K562 (cell line): ENCODE results near the gene CCR7. TPM values are rescaled to one million over a fixed set of nuclear protein-coding genes. Genes with fewer than 3 reads are reported as not detected.

Experiments used
- ATAC-seq: fragments of 200-7000 bp; cut with Tn5 transposase; 3 replicates; pipeline ENCODE4 v1.9.1; 2020; ENCODE audit warnings: moderate library complexity
- BruUV-seq: library from RNA; stranded (reverse); fragments of 400-500 nt; replicated peaks from 2 replicates; lab custom pipeline; 2021; lab: Mats Ljungman, UMichigan
- CTCF ChIA-PET: fragments of 300-600 bp; formaldehyde crosslinking; extraction: SDS; loops from one replicate; lab custom pipeline; 2021; ENCODE audit warnings: low intra/inter-chr PET ratio; lab: Yijun Ruan, JAX
- POLR2A ChIA-PET: fragments of 300-600, 350-650 bp; sonication (Branson Sonifier 250); formaldehyde crosslinking; extraction: SDS; loops from one replicate; lab custom pipeline; 2021; ENCODE audit warnings: antibody characterized with exemption, inconsistent platforms; lab: Yijun Ruan, JAX
- DNase-seq, 4 experiments: peaks; one replicate each; pipeline versions ENCODE4 v3.0.0 to v3.0.0-alpha.2; 2011 to 2018; ENCODE audit warnings: low spot score in 3 of 4, mixed read lengths in 3 of 4; ENCODE audit errors: extremely low read depth in 1 of 4
- FAIRE-seq: peaks from 2 replicates; lab custom pipeline; 2011; peaks lifted over from hg19 to GRCh38; lab: Jason Lieb, UNC
- H2AFZ ChIP-seq: 2 replicates; pipeline ENCODE4 v1.6.0; 2011; ENCODE audit warnings: low read depth, low read length, control low read depth, inconsistent platforms
- H3K27ac ChIP-seq: fragments of 200-600 bp; 3 replicates; pipeline ENCODE4 v1.8.0; 2011; ENCODE audit warnings: low read depth, mild to moderate bottlenecking, control low read depth, inconsistent platforms, low read length, moderate library complexity, mixed read lengths; ENCODE audit errors: extremely low read depth
- H3K27me3 ChIP-seq, 2 experiments: fragments of 300-600 bp in 1 of 2; 2 replicates in 1 of 2; 3 replicates in 1 of 2; pipeline versions ENCODE4 v1.6.0 to v1.8.0; 2011; ENCODE audit warnings: inconsistent platforms in 2 of 2, low read length in 2 of 2, mild to moderate bottlenecking in 1 of 2, mixed read lengths in 1 of 2, moderate library complexity in 1 of 2; ENCODE audit not compliant: control insufficient read depth in 2 of 2, insufficient read depth in 2 of 2
- H3K36me3 ChIP-seq: fragments of 300-600 bp; 3 replicates; pipeline ENCODE4 v1.8.0; 2011; ENCODE audit warnings: mild to moderate bottlenecking, low read length, inconsistent platforms; ENCODE audit not compliant: control insufficient read depth, insufficient read depth
- H3K4me1 ChIP-seq, 2 experiments: fragments of 200-600 bp in 1 of 2; replicated peaks in 1 of 2; 2 replicates in 1 of 2; 3 replicates in 1 of 2; pipeline versions ENCODE4 v1.5.1 to v1.8.0; 2011; ENCODE audit warnings: inconsistent platforms in 2 of 2, low read length in 2 of 2, mild to moderate bottlenecking in 1 of 2, mixed read lengths in 1 of 2, moderate library complexity in 1 of 2; ENCODE audit not compliant: control insufficient read depth in 2 of 2, insufficient read depth in 2 of 2
- H3K4me2 ChIP-seq: 2 replicates; pipeline ENCODE4 v1.6.1; 2011; ENCODE audit warnings: low read length, control low read depth, inconsistent platforms, mixed read lengths; ENCODE audit not compliant: insufficient read depth
- H3K4me3 ChIP-seq: fragments of 200-600 bp; sonication (generic), shearing (Covaris generic); 2 replicates; pipeline ENCODE4 v1.5.1; 2016; ENCODE audit warnings: control low read depth, inconsistent platforms
- H3K79me2 ChIP-seq: fragments of 200-600 bp; 3 replicates; pipeline ENCODE4 v1.8.0; 2011; ENCODE audit warnings: low read length, inconsistent platforms; ENCODE audit not compliant: control insufficient read depth, insufficient read depth
- H3K9ac ChIP-seq, 2 experiments: 2 replicates each; pipeline versions ENCODE4 v1.6.0 to v1.6.1; 2011; ENCODE audit warnings: low read depth in 2 of 2, low read length in 2 of 2, control low read depth in 1 of 2, inconsistent platforms in 1 of 2, mild to moderate bottlenecking in 1 of 2, mixed read lengths in 1 of 2; ENCODE audit not compliant: insufficient read depth in 1 of 2
- H3K9me1 ChIP-seq: one replicate; pipeline ENCODE4 v1.6.0; 2011; ENCODE audit warnings: inconsistent platforms, mild to moderate bottlenecking, low read length, moderate library complexity; ENCODE audit not compliant: control insufficient read depth, insufficient read depth
- H3K9me3 ChIP-seq: replicated peaks from 2 replicates; pipeline ENCODE4 v1.5.1; 2011; ENCODE audit warnings: low read depth, low read length, inconsistent platforms; ENCODE audit not compliant: control insufficient read depth, insufficient read depth
- H4K20me1 ChIP-seq: replicated peaks from 2 replicates; pipeline ENCODE4 v1.6.1; 2011; ENCODE audit warnings: low read length, inconsistent platforms, mixed read lengths; ENCODE audit not compliant: control insufficient read depth, insufficient read depth
- CHD2 ChIP-seq: IDR thresholded peaks from 2 replicates; pipeline ENCODE4 v1.6.1; 2011; ENCODE audit warnings: low read depth, low read length
- CXXC5 ChIP-seq: fragments of 250-450 bp; sonication (Bioruptor Pico); IDR thresholded peaks from 2 replicates; pipeline ENCODE4 v1.8.0; 2022; ENCODE audit warnings: inconsistent platforms, mild to moderate bottlenecking, moderate library complexity
- FOXJ3 ChIP-seq: sonication (generic); formaldehyde crosslinking; IDR thresholded peaks from 2 replicates; pipeline ENCODE4 v1.4.0; 2020; ENCODE audit warnings: mild to moderate bottlenecking, missing genetic modification reagents
- KDM4B ChIP-seq, 2 experiments: fragments of 450-650 bp in 1 of 2; sonication (generic) in 1 of 2; IDR thresholded peaks; 2 replicates each; pipeline ENCODE4 v1.6.1; 2016 to 2017; ENCODE audit warnings: borderline replicate concordance in 2 of 2, antibody characterized with exemption in 1 of 2, low read depth in 1 of 2, mild to moderate bottlenecking in 1 of 2
- POLR2A ChIP-seq: fragments of 450-650 bp; conservative IDR thresholded peaks from 2 replicates; pipeline ENCODE4 v1.6.1; 2016
- RCOR1 ChIP-seq, 2 experiments: IDR thresholded peaks; 2 replicates each; pipeline ENCODE4 v1.6.1; 2012; ENCODE audit warnings: low read depth in 2 of 2, low read length in 2 of 2, borderline replicate concordance in 1 of 2, improper control_type of control experiment in 1 of 2
- SREBF1 ChIP-seq: fragments of 150-350 bp; IDR thresholded peaks from 2 replicates; pipeline ENCODE4 v1.6.1; 2014; ENCODE audit warnings: antibody characterized with exemption, low read depth, low read length, borderline replicate concordance
- ZNF140 ChIP-seq: fragments of 250-450 bp; sonication (Bioruptor Pico); IDR thresholded peaks from 2 replicates; pipeline ENCODE4 v1.8.0; 2021; ENCODE audit warnings: moderate library complexity, mild to moderate bottlenecking, inconsistent platforms
- ZNF212 ChIP-seq: fragments of 450-650 bp; formaldehyde crosslinking; IDR thresholded peaks from 2 replicates; pipeline ENCODE4 v1.4.0; 2020; ENCODE audit warnings: mild to moderate bottlenecking
- WGBS: fragments of 100-300 bp; shearing (Covaris generic); methylation state at CpG from one replicate; pipeline ENCODE4 v1.1.6; 2016; ENCODE audit warnings: low coverage, mixed read lengths; ENCODE audit not compliant: insufficient coverage; ENCODE audit errors: missing lambda C conversion rate; 5-methylcytosine and 5-hydroxymethylcytosine counted together
- in situ Hi-C: fragments of 300-500 bp; cut with MboI; formaldehyde crosslinking; loops from 4 replicates; pipeline ENCODE4 v1.15.0; 2018; ENCODE audit warnings: inconsistent platforms, mixed read lengths
- intact Hi-C: fragments of 100-400 bp; cut with micrococcal nuclease; formaldehyde crosslinking; loops from 2 replicates; pipeline ENCODE4 v1.14.2; 2022
- polyA plus RNA-seq, 8 experiments: library from polyadenylated mRNA; depleted of rRNA in 4 of 8; stranded (reverse) in 5 of 8; unstranded in 3 of 8; fragments of >200 nt; fragmentation: Nextera tagmentation in 2 of 8; fragmentation: Illumina TruSeq in 1 of 8; extraction: Ambion mirVana in 2 of 8; extraction: Trizol in 1 of 8; gene quantifications; 2 replicates each; pipeline versions ENCODE4 v1.2.1 to v1.2.3, GENCODE V29; 2011 to 2014; ENCODE audit warnings: inconsistent platforms in 1 of 8, missing spikeins in 1 of 8
- total RNA-seq, 7 experiments: library from RNA; depleted of rRNA in 6 of 7; stranded (reverse); fragments of >200 nt in 6 of 7; fragmentation: Illumina TruSeq in 2 of 7; extraction: Trizol in 2 of 7; gene quantifications; 2 replicates each; pipeline versions ENCODE4 v1.2.1 to v1.2.3, GENCODE V29; 2011 to 2021; ENCODE audit warnings: low replicate concordance in 1 of 7
- TF ChIP-seq, protein P1 (sequence below): fragments of 200-800 bp; sonication (Bioruptor generic); IDR thresholded peaks from 2 replicates; pipeline ENCODE4 v1.6.1; 2017; ENCODE audit warnings: missing genetic modification characterization, missing compliant biosample characterization
- TF ChIP-seq, protein P2 (sequence below): fragments of 450-650 bp; formaldehyde crosslinking; IDR thresholded peaks from 2 replicates; pipeline ENCODE4 v1.4.0; 2022; ENCODE audit warnings: missing genetic modification characterization

The CCR7 gene
- total and polyA plus RNA-seq, 9 of the 15 experiments (the other 6 are each of a cell fraction or from before 2014, with no cell fraction given): 0.14 to 1.4 (median 0.56) TPM

DNA sequence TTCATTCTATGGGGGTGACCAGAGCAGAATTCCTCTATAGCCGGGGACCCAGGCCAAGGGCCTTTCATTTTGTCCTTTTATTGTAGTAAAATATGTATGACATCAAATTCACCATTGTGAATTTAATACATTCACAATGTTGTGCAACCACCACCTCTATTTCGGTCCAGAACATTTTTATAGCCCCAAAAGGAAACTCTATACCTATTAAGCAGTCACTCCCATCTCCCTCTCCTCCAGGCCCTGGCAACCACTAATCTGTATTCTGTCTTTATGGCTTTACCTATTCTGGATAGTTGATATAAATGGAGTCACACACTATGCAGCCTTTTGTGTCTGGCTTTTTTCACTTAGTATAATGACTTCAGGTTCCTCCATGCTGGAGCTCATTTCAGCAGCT, 54.1 kb downstream of the CCR7 start:
- no TSS peak for BruUV-seq
- FAIRE-seq (no peak), DNase-seq (no peak), ATAC-seq (no peak)
- H3K4me2 ChIP-seq: no peak overlapping the region
- H3K9ac ChIP-seq: peak overlapping the region in 1 of 2 experiments; percentile 57; a peak in 1 of 4 replicates
- H3K27ac ChIP-seq: no peak overlapping the region
- 51% methylated on average over 2 of the region's 2 CpGs for whole genome bisulfite sequencing
- POLR2A ChIA-PET: interaction anchor here (0.6 to 1.5 kb wide), 2 partner anchors 23 to 35 kb away, joined by 3 to 4 read pairs; no protein-coding TSS in a partner anchor
- H3K79me2 ChIP-seq: no peaks in the 10 kb centered on the region
- H3K4me3 ChIP-seq: no peak overlapping the region
- CTCF ChIA-PET: no interaction called here
- H3K27me3 ChIP-seq: no peaks in the 10 kb centered on the region
- no peak overlapping the region for H2AFZ ChIP-seq
- H3K4me1 ChIP-seq: peaks cover 15 to 19% of the 10 kb centered on the region in 2 experiments
- H4K20me1 ChIP-seq: no peaks in the 10 kb centered on the region
- H3K36me3 ChIP-seq: no peaks in the 10 kb centered on the region
- no peaks in the 10 kb centered on the region for H3K9me1 ChIP-seq
- intact Hi-C loops (no loop called here), in situ Hi-C loops (no loop called here)
- H3K9me3 ChIP-seq: no peaks in the 10 kb centered on the region
- TF ChIP-seq ZNF140 (CRISPR knock-in tag) (no peak), ZNF212 (no peak), CHD2 (no peak), RCOR1 (IDR thresholded peaks at IDR 0.05; ENCODE audit: borderline replicate concordance in 1 of 2, low read depth in 2 of 2, low read length in 2 of 2) (no peak), CXXC5 (CRISPR knock-in tag) (no peak), SREBF1 (no peak), POLR2A (no peak), FOXJ3 (CRISPR knock-in tag) (no peak), KDM4B (IDR thresholded peaks at IDR 0.05; ENCODE audit: borderline replicate concordance in 2 of 2, low read depth in 1 of 2) (no peak)
- TF ChIP-seq, protein P1, sequence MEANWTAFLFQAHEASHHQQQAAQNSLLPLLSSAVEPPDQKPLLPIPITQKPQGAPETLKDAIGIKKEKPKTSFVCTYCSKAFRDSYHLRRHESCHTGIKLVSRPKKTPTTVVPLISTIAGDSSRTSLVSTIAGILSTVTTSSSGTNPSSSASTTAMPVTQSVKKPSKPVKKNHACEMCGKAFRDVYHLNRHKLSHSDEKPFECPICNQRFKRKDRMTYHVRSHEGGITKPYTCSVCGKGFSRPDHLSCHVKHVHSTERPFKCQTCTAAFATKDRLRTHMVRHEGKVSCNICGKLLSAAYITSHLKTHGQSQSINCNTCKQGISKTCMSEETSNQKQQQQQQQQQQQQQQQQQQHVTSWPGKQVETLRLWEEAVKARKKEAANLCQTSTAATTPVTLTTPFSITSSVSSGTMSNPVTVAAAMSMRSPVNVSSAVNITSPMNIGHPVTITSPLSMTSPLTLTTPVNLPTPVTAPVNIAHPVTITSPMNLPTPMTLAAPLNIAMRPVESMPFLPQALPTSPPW (CRISPR knock-in tag): no peak
- TF ChIP-seq, protein P2, sequence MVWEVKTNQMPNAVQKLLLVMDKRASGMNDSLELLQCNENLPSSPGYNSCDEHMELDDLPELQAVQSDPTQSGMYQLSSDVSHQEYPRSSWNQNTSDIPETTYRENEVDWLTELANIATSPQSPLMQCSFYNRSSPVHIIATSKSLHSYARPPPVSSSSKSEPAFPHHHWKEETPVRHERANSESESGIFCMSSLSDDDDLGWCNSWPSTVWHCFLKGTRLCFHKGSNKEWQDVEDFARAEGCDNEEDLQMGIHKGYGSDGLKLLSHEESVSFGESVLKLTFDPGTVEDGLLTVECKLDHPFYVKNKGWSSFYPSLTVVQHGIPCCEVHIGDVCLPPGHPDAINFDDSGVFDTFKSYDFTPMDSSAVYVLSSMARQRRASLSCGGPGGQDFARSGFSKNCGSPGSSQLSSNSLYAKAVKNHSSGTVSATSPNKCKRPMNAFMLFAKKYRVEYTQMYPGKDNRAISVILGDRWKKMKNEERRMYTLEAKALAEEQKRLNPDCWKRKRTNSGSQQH (CRISPR knock-in tag): no peak
